ENCODE measurements around the gene ZBTB20.
A peak's percentile ranks its signal among the peaks of the same experiment; 100 is the strongest.

The ZBTB20 gene

GRCh38 chr3:114299941-114300624 lies 847.0 kb downstream of the ZBTB20 start:
- no peak for DNase-seq

GRCh38 chr3:114299421-114299820 lies 847.7 kb downstream of the ZBTB20 start:
- peak in 3 of 4 experiments; percentile 15 to 22 (median 16) for DNase-seq

GRCh38 chr3:114295946-114296345 lies 851.1 kb downstream of the ZBTB20 start:
- DNase-seq = no peak

GRCh38 chr3:114294940-114295480 lies 852.1 kb downstream of the ZBTB20 start:
- peak in 2 of 4 experiments; percentile 14 to 35 for DNase-seq

GRCh38 chr3:114293838-114294535 lies 853.1 kb downstream of the ZBTB20 start, which contains the start of gene TIGIT:
TSS of gene TIGIT (plus strand) at chr3:114294028. CDS start at chr3:114294062, 34 bp downstream.
- DNase-seq = no peak

GRCh38 chr3:114290911-114291901 lies 855.9 kb downstream of the ZBTB20 start:
- peak; percentile 89 to 99 (median 95) for DNase-seq

GRCh38 chr3:114286266-114286665 lies 860.8 kb downstream of the ZBTB20 start:
- no peak for DNase-seq

- no peak for DNase-seq
Measured at GRCh38 chr3:114285648-114286230, 861.3 kb downstream of the ZBTB20 start.

GRCh38 chr3:114284644-114285043 lies 862.4 kb downstream of the ZBTB20 start:
- DNase-seq = no peak
